GM19240 (cell line): Measurements from ENCODE around the gene OCRL.

ENCODE experiments used
- DNase-seq: peaks from one replicate; pipeline ENCODE4 v3.0.0; 2011; ENCODE audit warnings: low spot score; ENCODE audit not compliant: insufficient read length

The OCRL gene

DNA sequence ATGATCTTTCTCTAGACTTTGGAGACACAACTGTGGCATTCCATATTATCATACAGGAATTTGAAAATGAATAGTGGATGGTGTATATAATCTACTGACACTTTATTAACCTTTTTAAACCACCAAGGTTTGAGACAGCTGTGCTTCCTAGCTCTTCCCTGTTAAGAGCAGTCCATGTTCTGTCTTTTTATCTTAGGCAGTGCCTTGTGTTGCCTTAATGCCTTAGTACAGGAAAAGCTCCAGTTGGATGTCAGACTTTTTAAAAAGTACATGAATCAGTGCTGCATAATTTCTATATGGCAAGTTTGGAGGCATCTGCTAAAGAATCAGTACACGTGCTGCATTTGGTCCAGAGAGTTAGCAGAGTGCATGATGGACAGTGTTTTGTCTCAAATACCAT, 45.1 kb downstream of the OCRL start:
- no peak for DNase-seq

DNA sequence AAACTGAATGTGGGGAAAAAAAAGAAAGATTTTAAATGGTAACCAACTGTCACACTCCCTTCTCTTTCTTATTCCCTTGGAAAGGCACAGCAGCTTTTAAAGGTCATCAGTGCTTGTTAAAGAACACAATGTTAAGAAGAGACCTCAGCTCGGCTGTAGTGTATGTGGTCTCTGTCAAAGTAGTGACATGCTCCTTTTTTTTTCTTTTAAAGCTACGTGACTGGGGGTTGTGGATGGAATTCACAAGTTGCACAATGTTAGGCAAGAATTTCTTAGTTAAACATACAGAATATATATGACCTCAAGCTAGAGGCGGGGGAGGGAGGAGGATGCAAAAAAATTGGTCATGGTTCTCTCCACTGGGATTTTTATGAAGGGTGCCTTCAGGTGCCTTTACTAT, 45.6 kb downstream of the OCRL start:
- no peak for DNase-seq

DNA sequence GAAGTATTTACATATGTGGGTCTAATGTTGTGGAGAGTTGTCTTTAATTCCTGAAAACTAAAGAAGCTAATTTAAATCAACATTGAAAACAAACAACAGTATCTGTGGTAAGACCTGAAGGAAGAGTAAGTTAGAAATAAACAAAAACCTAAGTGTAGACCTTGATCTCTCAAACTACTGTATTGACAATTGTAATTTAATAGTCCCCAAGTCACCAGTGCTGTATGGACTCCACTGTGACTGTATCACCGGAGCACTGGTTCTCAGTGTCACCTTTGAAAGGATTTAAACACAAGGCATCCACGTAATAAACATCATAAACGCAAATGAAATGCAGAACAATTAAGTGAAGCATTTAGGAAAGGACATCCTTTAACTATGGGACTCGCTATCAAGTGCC, 46.4 kb downstream of the OCRL start:
- no peak for DNase-seq

- no peak for DNase-seq
Observed at GRCh38 chrX:129590596-129590995, 50.5 kb downstream of the OCRL start.

- DNase-seq = no peak
Observed at GRCh38 chrX:129593137-129593536, 53.1 kb downstream of the OCRL start.

DNA sequence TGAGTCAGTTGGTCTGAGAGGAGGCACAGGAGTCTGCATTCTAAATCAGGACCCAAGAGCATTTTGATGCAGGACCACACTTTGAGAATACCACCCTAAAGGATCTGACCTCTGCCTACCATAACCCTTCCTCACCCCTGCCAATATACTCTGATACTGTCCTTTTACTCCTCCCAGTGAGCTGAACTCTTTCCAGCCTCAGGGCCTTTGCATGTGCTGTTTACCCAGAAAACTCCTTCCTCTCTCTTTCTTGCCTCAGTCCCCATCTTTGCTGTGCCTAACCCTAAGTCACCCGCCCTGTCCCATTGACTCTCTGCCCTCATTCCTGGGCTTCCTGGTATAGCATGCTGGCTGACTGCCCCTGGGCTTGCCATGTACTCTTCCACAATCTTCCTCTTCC, 54.7 kb downstream of the OCRL start:
- DNase-seq = no peak

- DNase-seq = no peak
Observed at GRCh38 chrX:129596077-129596476, 56.0 kb downstream of the OCRL start.

DNA sequence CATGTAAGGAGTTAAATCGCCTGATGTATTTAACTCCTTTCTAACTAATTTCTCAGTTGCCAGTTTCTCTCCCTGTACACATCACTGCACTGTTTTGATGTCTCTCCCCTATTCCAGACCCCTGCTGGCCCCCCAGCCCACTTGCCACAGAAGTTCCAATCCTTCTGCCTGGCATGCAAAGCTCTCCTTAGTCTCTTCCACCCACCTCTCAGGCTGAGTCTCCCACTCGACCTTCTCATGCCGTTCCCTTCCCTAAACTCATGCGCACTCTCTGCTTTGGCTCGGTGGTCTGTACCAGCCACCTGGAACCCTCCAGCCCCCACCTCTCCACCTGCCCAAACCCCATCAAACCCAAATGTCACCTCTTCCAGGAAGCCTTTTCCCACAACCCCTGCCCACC, 57.8 kb downstream of the OCRL start:
- no peak for DNase-seq

DNA sequence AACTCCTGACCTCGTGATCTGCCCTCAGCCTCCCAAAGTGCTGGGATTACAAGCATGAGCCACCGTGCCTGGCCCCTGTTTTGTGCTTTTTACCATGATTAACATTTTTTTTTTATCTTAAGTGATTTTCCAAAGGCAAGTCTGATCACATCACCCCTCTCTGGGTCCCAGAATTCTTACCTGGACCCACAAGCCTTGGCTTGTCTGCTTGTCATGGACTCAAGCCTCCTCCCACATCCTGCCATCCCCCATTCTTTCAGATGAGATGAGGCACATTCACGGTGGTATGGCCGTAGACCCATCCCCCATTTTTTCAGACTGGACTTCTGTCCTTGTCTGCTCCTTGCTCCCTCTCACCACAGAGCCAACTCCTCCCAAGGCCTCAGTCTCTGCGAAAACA, 59.4 kb downstream of the OCRL start:
- no peak for DNase-seq

DNA sequence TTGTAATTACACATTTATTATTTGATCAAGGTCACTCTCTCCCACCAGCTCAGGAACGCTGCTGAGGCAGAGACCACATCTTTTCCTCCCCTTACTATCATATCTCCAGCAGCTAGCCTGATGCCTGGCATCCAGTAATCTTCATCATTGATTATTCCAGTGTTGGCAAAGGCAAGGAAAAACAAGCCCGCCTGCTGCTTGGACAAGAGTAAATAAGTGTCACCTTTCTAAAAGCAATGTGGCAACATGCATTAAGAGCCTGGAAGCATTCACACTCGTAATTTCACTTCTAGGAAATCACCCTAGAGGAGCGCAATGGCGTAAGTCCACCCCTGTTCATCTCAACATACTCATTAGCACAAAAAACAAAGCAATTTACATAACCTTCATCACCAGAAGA, 59.9 kb downstream of the OCRL start:
- no peak for DNase-seq

DNA sequence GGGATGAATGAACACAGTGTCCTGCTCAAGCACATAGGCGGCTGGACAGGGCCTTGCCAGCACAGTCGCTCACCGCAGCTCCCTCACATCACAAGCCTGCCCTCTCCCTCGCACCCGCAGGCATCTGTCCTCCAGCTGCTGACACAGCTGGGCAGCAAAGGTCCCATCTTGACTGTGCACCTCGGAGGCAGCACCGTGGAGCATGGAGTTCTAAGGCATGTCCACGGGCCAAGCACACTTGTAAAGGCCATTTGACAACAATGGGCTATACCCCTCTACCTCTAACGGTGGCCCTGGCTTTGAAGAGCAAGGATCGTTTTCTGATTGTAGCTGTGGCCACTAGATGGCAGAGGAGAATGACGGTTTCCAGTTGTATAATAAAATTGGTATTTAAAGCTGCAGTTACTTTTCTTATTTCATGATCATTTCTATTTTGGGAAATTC, 60.9 kb downstream of the OCRL start:
- DNase-seq = no peak

- DNase-seq = peak; percentile 55
Observed at GRCh38 chrX:129606918-129607317, 66.9 kb downstream of the OCRL start.

GRCh38 chrX:129608496-129608895, 68.4 kb downstream of the OCRL start:
- no peak for DNase-seq

- DNase-seq = no peak
Observed at GRCh38 chrX:129609395-129609794, 69.3 kb downstream of the OCRL start.

DNA sequence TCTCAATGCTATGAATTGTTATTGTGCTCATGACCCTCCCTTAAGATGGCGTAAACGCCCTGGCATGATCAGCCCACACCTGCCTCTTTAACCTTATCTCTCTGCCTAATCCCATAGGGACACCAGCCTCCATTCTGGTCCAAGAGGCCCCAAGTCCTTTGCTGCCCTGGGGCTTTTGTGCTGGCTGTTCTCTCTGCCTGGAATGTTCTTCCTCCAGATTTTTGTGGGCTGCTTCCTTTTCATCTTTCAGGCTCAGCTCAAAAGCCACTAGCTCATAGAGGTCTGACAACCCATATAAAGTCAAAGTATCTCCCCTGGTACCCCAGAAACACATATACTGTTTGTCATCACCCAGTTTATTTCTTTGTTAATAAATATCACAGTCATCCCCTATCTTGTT, 72.3 kb downstream of the OCRL start:
- no peak for DNase-seq

GRCh38 chrX:129613596-129613995, 73.5 kb downstream of the OCRL start:
- no peak for DNase-seq

DNA sequence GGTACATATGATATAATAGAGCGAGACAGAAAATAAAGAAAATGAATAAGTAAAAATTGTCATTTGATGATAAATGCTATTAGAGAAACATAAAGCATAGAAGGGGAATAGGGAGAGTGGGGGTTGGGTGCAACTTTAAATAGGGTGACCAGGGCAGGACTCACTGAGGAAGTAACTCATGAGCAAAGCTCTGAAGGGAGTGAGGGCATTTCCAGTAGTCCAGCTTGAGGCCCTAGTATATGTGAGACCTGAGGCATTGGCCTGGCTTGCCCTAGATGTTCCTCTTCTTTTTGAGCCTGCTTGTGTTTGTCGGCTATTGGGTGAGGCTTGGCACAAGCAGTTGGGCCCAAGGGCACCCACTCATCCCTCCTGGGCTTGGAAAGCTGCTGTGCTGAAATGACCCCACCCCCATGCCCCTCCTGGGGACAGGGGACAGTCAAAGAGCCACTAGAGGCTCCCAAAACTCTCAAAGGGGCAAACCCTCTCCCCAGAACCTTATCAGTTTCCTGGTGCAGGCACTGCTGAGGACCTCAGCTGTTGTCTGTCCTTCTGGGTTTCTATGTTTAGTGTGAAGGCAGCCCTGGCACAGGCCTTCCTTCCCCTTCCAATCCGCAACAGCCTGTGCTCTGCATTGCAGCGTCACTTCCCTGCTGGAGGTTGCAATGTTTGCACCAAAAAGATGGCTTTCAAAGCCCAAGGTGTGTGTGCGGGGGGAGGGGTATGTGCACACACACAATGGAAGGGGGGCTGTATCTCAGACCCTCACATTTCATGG, 74.6 kb downstream of the OCRL start:
- no peak for DNase-seq

DNA sequence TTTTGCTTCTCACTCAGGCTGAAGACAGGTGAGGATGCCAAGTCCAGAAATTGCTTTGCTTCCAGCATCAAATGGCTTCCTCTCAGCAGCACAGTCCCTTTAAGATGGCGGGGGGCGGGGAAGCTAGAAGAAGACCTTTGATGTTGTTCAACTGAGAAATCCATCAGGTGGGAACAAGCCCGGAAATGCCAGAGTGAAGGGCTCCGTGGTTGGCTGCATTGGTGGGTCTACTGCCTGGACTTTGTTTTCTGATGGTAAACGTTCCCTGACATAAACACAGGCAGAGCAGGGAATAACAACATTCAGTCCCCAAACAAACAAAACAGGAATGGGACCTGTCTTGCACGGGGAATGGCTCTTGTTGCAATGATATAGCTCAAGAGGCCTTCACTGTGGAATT, 77.4 kb downstream of the OCRL start:
- no peak for DNase-seq

DNA sequence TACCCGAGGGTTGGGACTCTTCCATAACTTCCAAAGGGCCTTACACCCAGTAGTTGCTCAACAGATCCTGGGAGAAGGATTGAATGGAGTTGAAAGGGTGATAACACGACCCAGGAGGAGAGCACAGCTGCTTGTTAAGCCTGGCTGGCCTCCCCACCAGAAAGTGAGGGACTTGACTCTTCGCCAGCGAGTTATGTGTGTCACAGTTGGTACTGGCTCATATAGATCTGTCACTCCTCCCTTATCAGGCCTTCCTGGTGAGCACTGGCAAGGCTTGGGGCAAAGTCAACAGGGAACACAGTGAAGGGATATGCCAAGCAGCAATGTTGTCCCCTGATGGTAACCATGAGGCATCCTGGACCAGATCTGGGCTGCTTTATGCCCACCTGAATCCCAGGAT, 78.9 kb downstream of the OCRL start:
- DNase-seq = no peak

- DNase-seq = no peak
Observed at GRCh38 chrX:129622757-129623301, 82.8 kb downstream of the OCRL start.

- no peak for DNase-seq
Observed at GRCh38 chrX:129626026-129626425, 86.0 kb downstream of the OCRL start.

DNA sequence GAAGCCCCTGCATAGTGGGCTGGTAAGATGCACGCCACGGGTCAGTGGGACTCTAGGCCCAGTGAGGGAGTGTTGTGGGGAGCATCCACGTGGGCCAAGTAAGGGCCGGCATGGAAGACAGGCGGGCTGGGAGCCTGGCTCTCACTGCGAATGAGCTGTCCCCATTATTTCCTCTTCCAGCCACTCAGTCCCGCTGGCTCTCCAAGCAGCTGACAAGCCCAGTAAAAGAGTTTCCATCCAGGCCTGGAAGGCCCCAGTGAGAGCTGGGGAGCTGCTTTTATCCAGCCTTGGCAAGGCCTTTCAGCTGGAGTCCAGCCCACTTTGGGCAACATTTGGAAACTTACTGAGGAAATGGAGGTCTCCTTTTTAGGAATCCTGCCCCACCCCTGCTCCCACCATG, 89.8 kb downstream of the OCRL start:
- no peak for DNase-seq

GRCh38 chrX:129631849-129632248, 91.8 kb downstream of the OCRL start:
- DNase-seq = no peak
